Esophagus muscularis mucosa (tissue), 4 donors: ENCODE data around the gene MTMR2.

Experiments used
- CTCF ChIP-seq, 3 experiments: fragments of 200-600 bp in 2 of 3; fragments of 450-650 bp in 1 of 3; sonication (generic) in 2 of 3; IDR thresholded peaks; one replicate each; pipeline ENCODE4 v1.5.1; 2017 to 2019; ENCODE audit warnings: antibody characterized with exemption in 3 of 3, mild to moderate bottlenecking in 2 of 3, moderate library complexity in 1 of 3
- EP300 ChIP-seq: sonication (generic); formaldehyde crosslinking; IDR thresholded peaks from one replicate; pipeline ENCODE4 v1.6.1; 2017; ENCODE audit warnings: antibody characterized with exemption
- POLR2A ChIP-seq: fragments of 450-650 bp; IDR thresholded peaks from one replicate; pipeline ENCODE4 v1.6.1; 2017; ENCODE audit warnings: antibody characterized with exemption, moderate library complexity, mild to moderate bottlenecking, low read depth
- POLR2AphosphoS5 ChIP-seq, 2 donors: sonication (generic); formaldehyde crosslinking; IDR thresholded peaks; one replicate each; pipeline ENCODE4 v1.6.1; 2017; ENCODE audit warnings: antibody characterized with exemption in 2 of 2

- TF ChIP-seq POLR2A (no peak), CTCF (IDR thresholded peaks at IDR 0.05) (no peak), POLR2AphosphoS5 (IDR thresholded peaks at IDR 0.05) (no peak), EP300 (no peak)
These were observed 3.3 kb downstream of the MTMR2 start for GRCh38 chr11:95920460-95921105.
